Measurements from ENCODE around the gene DLD. TPM values are rescaled to one million over a fixed set of nuclear protein-coding genes. Genes with fewer than 3 reads are reported as not detected.

DLD gene
- polyA plus RNA-seq, 1 experiment = 169 TPM

GRCh38 chr7:107948645-107949442 is 57.9 kb downstream of the DLD start:
- ChIA-PET POLR2A (interaction anchor here (1.0 to 1.3 kb wide), 2 partner anchors 10 to 46 kb away, joined by 3 to 5 read pairs; no protein-coding TSS in a partner anchor), CTCF (interaction anchor here (0.7 to 1.0 kb wide), 2 partner anchors 11 to 197 kb away, joined by 3 to 5 read pairs; no protein-coding TSS in a partner anchor)
- no peak overlapping the region for H3K27ac ChIP-seq (ENCODE audit: low read depth, low read length)
- no peaks in the 10 kb centered on the region for H3K9me3 ChIP-seq (ENCODE audit: control insufficient read depth, insufficient read depth, low read length)
- DNase-seq (ENCODE audit: low read depth, low spot score) = peak; percentile 60
- no peak overlapping the region for H3K4me3 ChIP-seq (ENCODE audit: low read depth, low read length)
- H3K27me3 ChIP-seq (ENCODE audit: control insufficient read depth, insufficient read depth, low read length) = no peaks in the 10 kb centered on the region
- TF ChIP-seq CTCF (IDR thresholded peaks at IDR 0.05; ENCODE audit: low read depth, low read length) = no peak

- no peak overlapping the region for H3K27ac ChIP-seq (ENCODE audit: low read depth, low read length)
- no peaks in the 10 kb centered on the region for H3K27me3 ChIP-seq (ENCODE audit: control insufficient read depth, insufficient read depth, low read length)
- ChIA-PET CTCF (interaction anchor here (0.7 to 1.0 kb wide), 2 partner anchors 12 to 197 kb away, joined by 3 to 5 read pairs; no protein-coding TSS in a partner anchor), POLR2A (interaction anchor here (1.0 to 1.3 kb wide), 2 partner anchors 9 to 45 kb away, joined by 3 to 5 read pairs; no protein-coding TSS in a partner anchor)
- TF ChIP-seq CTCF (IDR thresholded peaks at IDR 0.05; ENCODE audit: low read depth, low read length) = no peak
- no peaks in the 10 kb centered on the region for H3K9me3 ChIP-seq (ENCODE audit: control insufficient read depth, insufficient read depth, low read length)
- no peak overlapping the region for H3K4me3 ChIP-seq (ENCODE audit: low read depth, low read length)
- DNase-seq (ENCODE audit: low read depth, low spot score) = no peak
Observed at GRCh38 chr7:107949443-107949935, 58.5 kb downstream of the DLD start.

- POLR2A ChIA-PET = no interaction called here
- CTCF ChIA-PET = no interaction called here
- Histone ChIP-seq H3K27ac (ENCODE audit: low read depth, low read length) (no peak overlapping the region), H3K27me3 (ENCODE audit: control insufficient read depth, insufficient read depth, low read length) (no peaks in the 10 kb centered on the region), H3K4me3 (ENCODE audit: low read depth, low read length) (no peak overlapping the region), H3K9me3 (ENCODE audit: control insufficient read depth, insufficient read depth, low read length) (no peaks in the 10 kb centered on the region)
- DNase-seq (ENCODE audit: low read depth, low spot score) = no peak
- no peak for TF ChIP-seq CTCF (IDR thresholded peaks at IDR 0.05; ENCODE audit: low read depth, low read length)
Observed at GRCh38 chr7:107951172-107951787, 60.3 kb downstream of the DLD start.

GRCh38 chr7:107951896-107952295 is 60.9 kb downstream of the DLD start:
- TF ChIP-seq CTCF (IDR thresholded peaks at IDR 0.05; ENCODE audit: low read depth, low read length) = no peak
- peak overlapping the region; percentile 31 for H3K27ac ChIP-seq (ENCODE audit: low read depth, low read length)
- ChIA-PET POLR2A (interaction anchor here (0.6 to 1.5 kb wide), 6 partner anchors 9 to 128 kb away, joined by 3 to 11 read pairs (median 3); no protein-coding TSS in a partner anchor), CTCF (interaction anchor here (0.9 kb wide), 1 partner anchor 15 kb away, joined by 4 read pairs; no protein-coding TSS in a partner anchor)
- no peaks in the 10 kb centered on the region for H3K27me3 ChIP-seq (ENCODE audit: control insufficient read depth, insufficient read depth, low read length)
- no peak for DNase-seq (ENCODE audit: low read depth, low spot score)
- H3K9me3 ChIP-seq (ENCODE audit: control insufficient read depth, insufficient read depth, low read length) = no peaks in the 10 kb centered on the region
- H3K4me3 ChIP-seq (ENCODE audit: low read depth, low read length) = no peak overlapping the region

Data from AG04450 (cell line).